LNCaP clone FGC (cell line): ENCODE measurements around the gene YRDC.
A peak's percentile ranks its signal among the peaks of the same experiment; 100 is the strongest.

Experiments
- DNase-seq: peaks from one replicate; pipeline ENCODE4 v3.0.0-alpha.2; 2011; ENCODE audit warnings: low read depth
- H3K4me3 ChIP-seq: 2 replicates; pipeline ENCODE4 v1.5.1; 2011; ENCODE audit warnings: mild to moderate bottlenecking, low read depth, low read length, control low read depth
- TF ChIP-seq, protein P1 (sequence below): IDR thresholded peaks from 2 replicates; pipeline ENCODE4 v1.5.1; 2012; ENCODE audit warnings: mild to moderate bottlenecking; ENCODE audit not compliant: control insufficient read depth, insufficient read depth; ENCODE audit errors: extremely low read depth

The YRDC gene

DNA sequence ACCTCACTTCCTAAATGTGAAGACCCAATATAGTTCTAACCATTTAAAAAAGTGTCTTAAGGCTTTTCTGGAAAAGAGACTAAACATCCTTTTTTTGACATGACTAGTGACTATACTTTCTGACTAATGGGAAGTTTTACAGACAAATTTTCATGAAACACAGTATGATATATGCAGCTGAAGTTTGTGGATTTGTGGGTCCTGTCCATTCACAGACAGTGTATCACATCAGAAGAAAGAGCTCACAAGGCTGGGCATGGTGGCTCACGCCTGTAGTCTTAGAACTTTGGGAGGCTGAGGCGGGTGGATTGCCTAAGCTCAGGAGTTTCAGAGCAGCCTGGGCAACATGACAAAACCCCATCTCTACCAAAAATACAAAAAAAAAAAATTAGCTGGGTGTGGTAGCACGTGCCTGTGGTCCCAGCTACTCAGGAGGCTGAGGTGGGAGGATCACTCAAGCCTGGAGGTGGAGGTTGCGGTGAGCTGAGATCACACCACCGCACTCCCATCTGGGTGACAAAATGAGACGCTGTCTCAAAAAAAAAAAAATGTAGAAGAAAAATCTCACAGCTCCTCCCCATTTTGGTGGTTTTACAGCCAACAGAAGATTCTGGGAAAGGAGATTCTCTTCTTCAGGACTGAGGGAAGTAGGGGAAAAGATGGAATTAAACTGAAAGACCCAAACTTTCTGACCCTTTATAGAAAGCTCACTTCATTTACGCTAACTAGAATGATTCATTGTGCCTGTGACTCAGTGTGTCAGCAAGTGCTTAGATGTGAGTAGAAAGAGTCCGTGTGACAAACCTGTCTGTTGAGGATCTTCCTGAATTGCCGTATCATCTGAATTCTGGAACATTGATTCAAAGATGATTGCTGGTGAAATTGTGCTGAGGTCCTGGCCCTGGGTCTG is 15.2 kb upstream of the YRDC start:
- TF ChIP-seq, protein P1, sequence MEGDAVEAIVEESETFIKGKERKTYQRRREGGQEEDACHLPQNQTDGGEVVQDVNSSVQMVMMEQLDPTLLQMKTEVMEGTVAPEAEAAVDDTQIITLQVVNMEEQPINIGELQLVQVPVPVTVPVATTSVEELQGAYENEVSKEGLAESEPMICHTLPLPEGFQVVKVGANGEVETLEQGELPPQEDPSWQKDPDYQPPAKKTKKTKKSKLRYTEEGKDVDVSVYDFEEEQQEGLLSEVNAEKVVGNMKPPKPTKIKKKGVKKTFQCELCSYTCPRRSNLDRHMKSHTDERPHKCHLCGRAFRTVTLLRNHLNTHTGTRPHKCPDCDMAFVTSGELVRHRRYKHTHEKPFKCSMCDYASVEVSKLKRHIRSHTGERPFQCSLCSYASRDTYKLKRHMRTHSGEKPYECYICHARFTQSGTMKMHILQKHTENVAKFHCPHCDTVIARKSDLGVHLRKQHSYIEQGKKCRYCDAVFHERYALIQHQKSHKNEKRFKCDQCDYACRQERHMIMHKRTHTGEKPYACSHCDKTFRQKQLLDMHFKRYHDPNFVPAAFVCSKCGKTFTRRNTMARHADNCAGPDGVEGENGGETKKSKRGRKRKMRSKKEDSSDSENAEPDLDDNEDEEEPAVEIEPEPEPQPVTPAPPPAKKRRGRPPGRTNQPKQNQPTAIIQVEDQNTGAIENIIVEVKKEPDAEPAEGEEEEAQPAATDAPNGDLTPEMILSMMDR, result no peak
- DNase-seq, result no peak
- no peak overlapping the region for H3K4me3 ChIP-seq

- no peak overlapping the region for H3K4me3 ChIP-seq
- TF ChIP-seq, protein P1, result no peak
- no peak for DNase-seq
These were observed 13.5 kb upstream of the YRDC start for GRCh38 chr1:37821481-37821880.

- TF ChIP-seq, protein P1, result no peak
- DNase-seq, result peak; percentile 84
- H3K4me3 ChIP-seq, result no peak overlapping the region
These were observed 9.5 kb upstream of the YRDC start for GRCh38 chr1:37817481-37817880.

DNA sequence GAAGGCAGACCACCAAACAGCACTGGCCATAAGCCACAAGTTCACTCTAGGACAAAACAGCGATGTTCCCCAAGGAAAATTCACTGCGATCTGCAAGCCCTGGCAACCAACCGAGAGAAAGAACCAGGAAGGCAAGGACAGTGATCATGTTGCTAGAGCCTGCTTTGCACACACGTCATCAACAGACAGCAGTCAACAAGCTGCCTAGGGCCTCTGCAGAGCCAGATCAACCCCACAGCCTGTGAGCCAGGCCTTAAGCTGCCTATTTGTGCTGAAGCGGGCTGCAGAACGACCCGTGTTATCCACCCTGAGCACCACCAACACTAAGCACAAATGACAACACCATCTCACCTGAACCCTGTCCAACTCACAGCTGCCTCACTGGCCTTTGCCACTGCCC is 6.2 kb upstream of the YRDC start:
- TF ChIP-seq, protein P1, result no peak
- no peak for DNase-seq
- no peak overlapping the region for H3K4me3 ChIP-seq

GRCh38 chr1:37813529-37814145 is 5.6 kb upstream of the YRDC start:
- no peak overlapping the region for H3K4me3 ChIP-seq
- DNase-seq, result no peak
- TF ChIP-seq, protein P1, result no peak

GRCh38 chr1:37811027-37811655 is 3.1 kb upstream of the YRDC start:
- DNase-seq, result peak; percentile 57
- H3K4me3 ChIP-seq, result no peak overlapping the region
- TF ChIP-seq, protein P1, result peak; percentile 70
